A673 (cell line): ENCODE measurements around the gene LRP1-AS.

ENCODE experiments used
- CTCF ChIP-seq: fragments of 300-800, 200-600 bp; sonication (generic); conservative IDR thresholded peaks from 2 replicates; pipeline ENCODE4 v1.5.1; 2017; ENCODE audit warnings: low read depth, mild to moderate bottlenecking, antibody characterized with exemption, low read length, moderate library complexity, mixed read lengths
- EZH2 ChIP-seq: fragments of 200-600 bp; sonication (generic); IDR thresholded peaks from 2 replicates; pipeline ENCODE4 v1.6.1; 2017; ENCODE audit warnings: borderline replicate concordance, low read depth, mild to moderate bottlenecking, mixed read lengths, antibody characterized with exemption, low read length; ENCODE audit not compliant: poor library complexity, severe bottlenecking

DNA sequence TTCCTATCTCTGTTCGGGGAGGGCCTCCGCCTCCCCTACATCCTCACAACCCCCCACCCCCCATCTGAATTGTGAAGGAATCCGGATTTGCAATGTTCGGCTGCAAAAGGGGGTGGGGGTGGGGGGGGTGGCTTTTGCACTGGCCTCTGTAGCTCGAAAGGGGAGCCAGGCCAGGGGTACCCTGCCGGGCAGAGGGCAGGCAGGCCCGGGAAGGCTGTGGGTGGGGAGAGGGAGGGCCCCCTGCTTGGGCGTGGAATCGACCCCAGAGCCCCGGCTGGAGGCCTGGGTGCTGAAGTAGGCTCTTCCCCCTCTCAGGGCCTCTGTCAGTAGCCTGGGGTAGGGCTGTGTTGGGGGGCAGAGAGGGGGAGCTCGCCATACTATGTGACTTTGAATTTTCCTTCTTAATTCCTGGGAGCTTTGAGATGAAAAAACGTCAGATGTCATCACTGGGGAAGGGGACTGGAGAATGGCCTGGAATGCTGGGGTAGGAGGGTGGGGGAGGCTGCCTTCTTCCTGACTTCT is 18.0 kb downstream of the LRP1-AS start:
- no peak for TF ChIP-seq CTCF
- no peak for TF ChIP-seq EZH2
